Measurements from ENCODE around the gene IFIT1.

- TF ChIP-seq CTCF (IDR thresholded peaks at IDR 0.05) (no peak), ZFX (IDR thresholded peaks at IDR 0.05; ENCODE audit: borderline replicate concordance) (no peak)
Observed at GRCh38 chr10:89357975-89358374, 34.4 kb upstream of the IFIT1 start.

All from 22Rv1 (cell line).